MM.1S (cell line): ENCODE results near the gene NNAT.

Experiments
- CTCF ChIP-seq: fragments of 300-600 bp; sonication (generic); IDR thresholded peaks from 2 replicates; pipeline ENCODE4 v1.5.1; 2016; ENCODE audit warnings: antibody characterized with exemption, low read length, mixed read lengths
- EZH2 ChIP-seq: fragments of 300-600 bp; sonication (generic); optimal IDR thresholded peaks from 2 replicates; pipeline ENCODE3; 2017; ENCODE audit warnings: low read depth, mild to moderate bottlenecking, antibody characterized with exemption, low read length, mixed read lengths

GRCh38 chr20:37474386-37474785 lies 46.7 kb upstream of the NNAT start:
- TF ChIP-seq EZH2 (no peak), CTCF (no peak)
